Endothelial cell of umbilical vein (primary cell): ENCODE measurements around the gene C2CD5. TPM values are rescaled to one million over a fixed set of nuclear protein-coding genes. Genes with fewer than 3 reads are reported as not detected.
"Not testable (repeated sequence)": the region's sequence is repeated elsewhere in the genome, so short reads cannot be mapped to it uniquely, and the experiment has no call there.

Source experiments
- BruUV-seq: library from RNA; stranded (reverse); fragments of 400-500 nt; replicated peaks from 2 replicates; lab custom pipeline; 2021; lab: Mats Ljungman, UMichigan
- CTCF ChIA-PET: fragments of 300-600, 350-600 bp; sonication (Branson Sonifier 250); formaldehyde crosslinking; loops from one replicate; lab custom pipeline; 2021; ENCODE audit warnings: antibody characterized with exemption, inconsistent platforms; lab: Charles Lee
- POLR2A ChIA-PET: fragments of 300-600, 350-600 bp; sonication (Branson Sonifier 250); formaldehyde crosslinking; loops from one replicate; lab custom pipeline; 2021; ENCODE audit warnings: antibody characterized with exemption, inconsistent platforms; lab: Charles Lee
- DNase-seq: peaks from one replicate; pipeline ENCODE4 v3.0.0-alpha.2; 2011; ENCODE audit warnings: low read depth, low spot score
- FAIRE-seq: peaks from 2 replicates; lab custom pipeline; 2011; peaks lifted over from hg19 to GRCh38; lab: Jason Lieb, UNC
- H2AFZ ChIP-seq: 2 replicates; pipeline ENCODE4 v1.6.0; 2012; ENCODE audit warnings: low read depth, low read length, control low read depth, inconsistent platforms
- H3K27ac ChIP-seq: 2 replicates; pipeline ENCODE4 v1.5.1; 2011; ENCODE audit warnings: low read depth, mild to moderate bottlenecking, control low read depth, low read length, moderate library complexity; ENCODE audit not compliant: insufficient read depth
- H3K27me3 ChIP-seq, 2 experiments: 2 replicates each; pipeline versions ENCODE4 v1.6.0 to v1.6.1; 2011; ENCODE audit warnings: low read length in 2 of 2, mixed read lengths in 1 of 2; ENCODE audit not compliant: control insufficient read depth in 2 of 2, insufficient read depth in 2 of 2
- H3K36me3 ChIP-seq, 2 experiments: 2 replicates in 1 of 2; 3 replicates in 1 of 2; pipeline ENCODE4 v1.5.1; 2011; ENCODE audit warnings: low read length in 2 of 2, mild to moderate bottlenecking in 1 of 2, moderate library complexity in 1 of 2; ENCODE audit not compliant: control insufficient read depth in 2 of 2, insufficient read depth in 2 of 2; ENCODE audit errors: extremely low read depth in 1 of 2
- H3K4me1 ChIP-seq: 3 replicates; pipeline ENCODE4 v1.5.1; 2011; ENCODE audit warnings: mild to moderate bottlenecking, low read length; ENCODE audit not compliant: control insufficient read depth, insufficient read depth; ENCODE audit errors: extremely low read depth
- H3K4me2 ChIP-seq: 2 replicates; pipeline ENCODE4 v1.6.1; 2011; ENCODE audit warnings: low read length, control low read depth, mixed read lengths; ENCODE audit not compliant: insufficient read depth
- H3K4me3 ChIP-seq, 3 experiments: fragments of 200-600 bp in 1 of 3; sonication (generic), shearing (Covaris generic) in 1 of 3; replicated peaks in 1 of 3; 2 replicates each; pipeline ENCODE4 v1.5.1; 2011 to 2016; ENCODE audit warnings: control low read depth in 3 of 3, low read length in 3 of 3, mild to moderate bottlenecking in 2 of 3, inconsistent platforms in 1 of 3, low read depth in 1 of 3, moderate library complexity in 1 of 3; ENCODE audit not compliant: insufficient read depth in 1 of 3
- H3K79me2 ChIP-seq: 2 replicates; pipeline ENCODE4 v1.6.0; 2012; ENCODE audit warnings: low read length, inconsistent platforms; ENCODE audit not compliant: control insufficient read depth, insufficient read depth
- H3K9ac ChIP-seq: replicated peaks from 2 replicates; pipeline ENCODE3; 2011; ENCODE audit warnings: low read length, control low read depth; ENCODE audit not compliant: insufficient read depth; ENCODE audit errors: extremely low read depth
- H3K9me1 ChIP-seq: replicated peaks from 3 replicates; pipeline ENCODE4 v1.6.0; 2011; ENCODE audit warnings: mild to moderate bottlenecking, low read length; ENCODE audit not compliant: control insufficient read depth, insufficient read depth; ENCODE audit errors: extremely low read depth
- H3K9me3 ChIP-seq: replicated peaks from 2 replicates; pipeline ENCODE4 v1.5.1; 2012; ENCODE audit warnings: low read length, inconsistent platforms; ENCODE audit not compliant: control insufficient read depth, insufficient read depth
- H4K20me1 ChIP-seq: replicated peaks from 2 replicates; pipeline ENCODE3; 2011; ENCODE audit warnings: mild to moderate bottlenecking, low read length; ENCODE audit not compliant: control insufficient read depth, insufficient read depth; ENCODE audit errors: extremely low read depth
- MYC ChIP-seq: IDR thresholded peaks from one replicate; pipeline ENCODE4 v1.6.1; 2011; ENCODE audit warnings: mild to moderate bottlenecking, low read depth, low read length
- dilution Hi-C: fragments of 300-500 bp; cut with MboI; formaldehyde crosslinking; loops from one replicate; pipeline ENCODE4 v1.15.0; 2019; ENCODE audit warnings: low sequenced_read_pairs; ENCODE audit not compliant: extremely low pct_ligation_motif_present
- intact Hi-C: fragments of 100-400 bp; cut with micrococcal nuclease; formaldehyde crosslinking; loops from one replicate; pipeline ENCODE4 v1.10.0; 2022
- polyA plus RNA-seq, 4 experiments: library from polyadenylated mRNA; depleted of rRNA in 3 of 4; stranded (reverse) in 3 of 4; unstranded in 1 of 4; fragments of >200 nt; gene quantifications; 2 replicates each; pipeline versions ENCODE4 v1.2.1 to v1.2.3, GENCODE V29; 2011 to 2012; ENCODE audit warnings: missing spikeins in 1 of 4
- total RNA-seq: library from RNA; stranded (reverse); gene quantifications from 2 replicates; pipeline ENCODE4 v1.2.3, GENCODE V29; 2021

C2CD5 gene
- total and polyA plus RNA-seq, 2 donors (not counting 3 experiments of a cell fraction or from before 2014, with no cell fraction given) = 12.9 to 32.9 TPM

- dilution Hi-C loops, BruUV-seq, H3K4me3 ChIP-seq, H2AFZ ChIP-seq, POLR2A ChIA-PET, H3K36me3 ChIP-seq, H3K9ac ChIP-seq, H4K20me1 ChIP-seq, H3K79me2 ChIP-seq, H3K9me3 ChIP-seq, H3K27me3 ChIP-seq, CTCF ChIA-PET, FAIRE-seq, H3K27ac ChIP-seq, H3K4me1 ChIP-seq, H3K9me1 ChIP-seq, H3K4me2 ChIP-seq, intact Hi-C loops, DNase-seq: not testable (repeated sequence)
Measured at GRCh38 chr12:22554750-22555149, 10.4 kb upstream of the C2CD5 start.

GRCh38 chr12:22551624-22552023 lies 7.3 kb upstream of the C2CD5 start:
- ChIA-PET POLR2A (no interaction called here), CTCF (interaction anchor here (1.1 to 1.6 kb wide), 4 partner anchors 8 to 92 kb away, joined by 3 to 7 read pairs (median 4); no protein-coding TSS in a partner anchor)
- H3K79me2 ChIP-seq = no peaks in the 10 kb centered on the region
- FAIRE-seq (no peak), DNase-seq (no peak)
- H3K36me3 ChIP-seq = no peaks in the 10 kb centered on the region
- TF ChIP-seq MYC = no peak
- H3K4me3 ChIP-seq = no peak overlapping the region
- H3K9me1 ChIP-seq = no peaks in the 10 kb centered on the region
- H3K27ac ChIP-seq = no peak overlapping the region
- H4K20me1 ChIP-seq = no peaks in the 10 kb centered on the region
- H3K27me3 ChIP-seq = peaks cover 0 to 5% of the 10 kb centered on the region in 2 experiments
- H3K4me2 ChIP-seq = no peak overlapping the region
- intact Hi-C loops = no loop called here
- no peak overlapping the region for H2AFZ ChIP-seq
- H3K9ac ChIP-seq = no peak overlapping the region
- BruUV-seq = no TSS peak
- dilution Hi-C loops = no loop called here
- H3K4me1 ChIP-seq = no peaks in the 10 kb centered on the region
- H3K9me3 ChIP-seq = no peaks in the 10 kb centered on the region
